Right lobe of liver (tissue), 6 donors: ENCODE measurements around the gene PRM2. TPM values are rescaled to one million over a fixed set of nuclear protein-coding genes. Genes with fewer than 3 reads are reported as not detected.

Experiments used
- ATAC-seq, 4 donors: fragments of 200-7000 bp; cut with Tn5 transposase; one replicate each; pipeline ENCODE4 v1.9.1; 2020; ENCODE audit warnings: mild to moderate bottlenecking in 4 of 4, moderate library complexity in 4 of 4
- DNase-seq, 3 donors: peaks; one replicate each; pipeline ENCODE4 v3.0.0-alpha.2; 2020
- H3K27ac ChIP-seq, 3 donors: fragments of 200-600 bp; one replicate each; pipeline ENCODE4 v1.8.0; 2022
- H3K27me3 ChIP-seq, 2 donors: fragments of 200-600 bp; one replicate each; pipeline ENCODE4 v1.8.0; 2022
- H3K36me3 ChIP-seq, 4 donors: fragments of 200-600 bp; sonication (generic) in 1 of 4; one replicate each; pipeline versions ENCODE4 v1.5.1 to v1.8.0; 2017 to 2022; ENCODE audit warnings: control low read depth in 1 of 4
- H3K4me1 ChIP-seq, 4 donors: fragments of 200-600 bp; sonication (generic) in 1 of 4; one replicate each; pipeline versions ENCODE4 v1.5.1 to v1.8.0; 2017 to 2022; ENCODE audit warnings: control low read depth in 1 of 4
- H3K4me3 ChIP-seq, 3 donors: fragments of 200-600 bp; one replicate each; pipeline ENCODE4 v1.8.0; 2022
- H3K9me3 ChIP-seq, 4 donors: fragments of 200-600 bp; sonication (generic) in 1 of 4; one replicate each; pipeline versions ENCODE4 v1.5.1 to v1.8.0; 2017 to 2022; ENCODE audit warnings: control low read depth in 1 of 4
- CTCF ChIP-seq, 4 donors: fragments of 200-600 bp in 3 of 4; fragments of 450-650 bp in 1 of 4; IDR thresholded peaks; one replicate each; pipeline versions ENCODE4 v1.5.1 to v1.8.0; 2016 to 2022; ENCODE audit warnings: antibody characterized with exemption in 4 of 4, mild to moderate bottlenecking in 2 of 4
- POLR2A ChIP-seq: fragments of 450-650 bp; IDR thresholded peaks from one replicate; pipeline ENCODE4 v1.6.1; 2017; ENCODE audit warnings: antibody characterized with exemption, mild to moderate bottlenecking
- WGBS: methylation state at CpG from one replicate; pipeline ENCODE4 v1.1.6; 2018; ENCODE audit warnings: low coverage, low lambda C conversion rate; ENCODE audit not compliant: insufficient coverage; ENCODE audit errors: missing lambda C conversion rate; 5-methylcytosine and 5-hydroxymethylcytosine counted together
- intact Hi-C, 2 donors: fragments of 100-400 bp; cut with DNase I; formaldehyde crosslinking; loops; one replicate each; pipeline versions ENCODE4 v1.11.2 to v1.14.1; 2022
- total RNA-seq, 6 experiments: library from RNA; depleted of rRNA in 2 of 6; stranded (reverse); fragments of >200 nt in 2 of 6; fragmentation: NEBNext Ultra II Directional in 3 of 6; extraction: Animal tissue kit (Norgen Biotek cat#: 25700) in 3 of 6; gene quantifications; one replicate each; pipeline versions ENCODE4 v1.1.0 to v1.2.4, GENCODE V29; 2016 to 2023
- donor health status: DM: no; HTN: yes; CAD: no.
- donor health status: DM: no; HTN: no; CAD: no.
- donor health status: DM: no; HTN: no; CAD: no.
- donor health status: DM: no; HTN: yes; CAD: no.
- donor health status: DM: no; HTN: yes; CAD: no.

Gene PRM2
- total RNA-seq, 6 experiments from 2014 or later: not detected

- no peak overlapping the region for H3K4me3 ChIP-seq
- no peak overlapping the region for H3K27ac ChIP-seq
- 80% methylated on average over 3 of the region's 63 CpGs for WGBS
- H3K4me1 ChIP-seq: peaks cover 0 to 15% (median 4%) of the 10 kb centered on the region in 4 donors
- DNase-seq (no peak), ATAC-seq (no peak)
- H3K27me3 ChIP-seq: no peaks in the 10 kb centered on the region
- no peaks in the 10 kb centered on the region for H3K9me3 ChIP-seq
- no peak for TF ChIP-seq CTCF (IDR thresholded peaks at IDR 0.05)
- no peak for TF ChIP-seq POLR2A
- intact Hi-C loops: loop anchor here in 1 of 2 donors (10.0 kb wide), 1 partner anchor 45 kb away; no protein-coding TSS in a partner anchor
- H3K36me3 ChIP-seq: no peaks in the 10 kb centered on the region
These were observed 26.8 kb downstream of the PRM2 start for GRCh38 chr16:11249233-11250061.

GRCh38 chr16:11248133-11248532, 28.1 kb downstream of the PRM2 start:
- no peaks in the 10 kb centered on the region for H3K36me3 ChIP-seq
- intact Hi-C loops: no loop called here
- peaks cover 0 to 13% (median 4%) of the 10 kb centered on the region in 4 donors for H3K4me1 ChIP-seq
- H3K27me3 ChIP-seq: no peaks in the 10 kb centered on the region
- no peak overlapping the region for H3K27ac ChIP-seq
- ATAC-seq (no peak), DNase-seq (no peak)
- H3K9me3 ChIP-seq: no peaks in the 10 kb centered on the region
- 88% methylated on average over 8 of the region's 8 CpGs for WGBS
- no peak overlapping the region for H3K4me3 ChIP-seq
- TF ChIP-seq CTCF (IDR thresholded peaks at IDR 0.05): no peak
- TF ChIP-seq POLR2A: no peak

GRCh38 chr16:11245988-11246387, 30.3 kb downstream of the PRM2 start:
- DNase-seq (no peak), ATAC-seq (peak; percentile 65 to 82 (median 78))
- no peaks in the 10 kb centered on the region for H3K27me3 ChIP-seq
- H3K36me3 ChIP-seq: no peaks in the 10 kb centered on the region
- peaks cover 0 to 13% (median 4%) of the 10 kb centered on the region in 4 donors for H3K4me1 ChIP-seq
- H3K9me3 ChIP-seq: no peaks in the 10 kb centered on the region
- intact Hi-C loops: no loop called here
- no peak overlapping the region for H3K4me3 ChIP-seq
- H3K27ac ChIP-seq: no peak overlapping the region
- TF ChIP-seq POLR2A (no peak), CTCF (IDR thresholded peaks at IDR 0.05) (no peak)

- no peaks in the 10 kb centered on the region for H3K9me3 ChIP-seq
- H3K27me3 ChIP-seq: no peaks in the 10 kb centered on the region
- TF ChIP-seq CTCF (IDR thresholded peaks at IDR 0.05) (no peak), POLR2A (no peak)
- H3K4me1 ChIP-seq: peaks cover 0 to 13% (median 4%) of the 10 kb centered on the region in 4 donors
- intact Hi-C loops: no loop called here
- DNase-seq (peak in 1 of 3 donors; percentile 75), ATAC-seq (peak; percentile 74 to 88 (median 84))
- WGBS: 33% methylated on average over 2 of the region's 5 CpGs
- H3K4me3 ChIP-seq: no peak overlapping the region
- H3K27ac ChIP-seq: no peak overlapping the region
- no peaks in the 10 kb centered on the region for H3K36me3 ChIP-seq
These were observed 31.0 kb downstream of the PRM2 start for GRCh38 chr16:11245222-11245737.
